ENCODE measurements around the gene ARL9. TPM values are rescaled to one million over a fixed set of nuclear protein-coding genes. Genes with fewer than 3 reads are reported as not detected.

The ARL9 gene
- total and polyA plus RNA-seq, 11 donors: 0.03 to 0.21 TPM; not detected in 9

DNA sequence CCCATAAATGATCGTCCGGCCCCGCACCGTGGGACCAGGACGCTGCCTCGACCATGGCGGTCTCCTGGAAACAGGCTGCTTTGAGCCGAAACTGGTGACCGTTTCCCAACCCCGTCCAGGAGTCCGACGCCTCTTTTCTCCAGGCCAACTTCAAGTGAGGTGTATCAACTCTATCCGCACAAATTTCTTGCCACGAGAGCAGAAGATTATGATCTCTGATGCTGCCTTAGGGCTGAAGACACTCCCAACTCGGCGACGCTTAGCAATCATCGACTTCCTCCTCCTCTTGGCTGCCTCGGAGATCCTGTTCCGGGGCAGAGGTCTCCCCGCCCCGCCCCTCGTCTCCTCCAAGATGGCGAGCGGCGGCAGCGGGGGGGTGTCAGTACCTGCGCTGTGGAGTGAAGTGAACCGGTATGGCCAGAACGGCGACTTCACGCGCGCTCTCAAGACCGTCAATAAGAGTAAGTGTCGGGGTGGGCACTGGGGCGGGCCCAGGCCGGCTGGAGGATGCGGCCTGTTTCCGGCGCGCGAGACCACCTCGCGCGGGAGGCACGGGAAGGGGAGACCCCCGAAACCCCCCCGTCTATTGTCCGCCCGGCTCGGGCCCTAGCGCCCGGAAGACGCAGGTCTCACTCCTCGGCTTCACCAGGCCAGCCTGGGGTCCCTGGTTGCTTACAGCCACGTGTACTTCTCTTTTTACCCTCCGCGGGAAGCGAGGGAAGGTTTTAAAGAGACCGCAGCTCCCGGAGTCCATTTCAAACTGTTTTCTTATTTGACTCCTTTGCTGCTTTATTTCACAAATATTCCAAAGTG is 38.1 kb upstream of the ARL9 start, which contains the start of gene SRP72:
SRP72 (plus strand) TSS at position 334 of the 813 bp plus-strand sequence; CDS start at position 353, 19 bp downstream.
- DNase-seq (peak; percentile 89 to 92 (median 91)), ATAC-seq (peak; percentile 97 to 99 (median 98))
- TF ChIP-seq POLR2A (IDR thresholded peaks at IDR 0.05): peak in 1 of 2 donors; percentile 51
- peak in 1 of 12 donors; percentile 14 for TF ChIP-seq CTCF (IDR thresholded peaks at IDR 0.05)
- intact Hi-C loops (cut with DNase I): loop anchor here in 5 of 10 donors (1.0 to 5.0 kb wide), 4 partner anchors 31 to 45 kb away; partner anchors contain the start of gene PAICS (in 3 of the 5)
- peak within 1 kb of the TSS; percentile 66 to 97 (median 90) for H3K4me3 ChIP-seq
- H3K27ac ChIP-seq: peak within 1 kb of the TSS; percentile 74 to 92 (median 87)
- H3K9me3 ChIP-seq: no peaks in the 10 kb centered on the region
- peaks cover 0 to 38% (median 28%) of the 10 kb centered on the region in 9 donors for H3K36me3 ChIP-seq
- no peaks in the 10 kb centered on the region for H3K27me3 ChIP-seq
- WGBS, 4 donors: 0% methylated on average over 32 to 62 of the region's 62 CpGs
- H3K4me1 ChIP-seq: peaks cover 3 to 54% (median 35%) of the 10 kb centered on the region in 12 donors

GRCh38 chr4:56468097-56468422 is 37.5 kb upstream of the ARL9 start:
- peak overlapping the region; percentile 66 to 97 (median 90) for H3K4me3 ChIP-seq
- ATAC-seq: peak in 3 of 4 donors; percentile 34 to 60 (median 51)
- peaks cover 3 to 54% (median 35%) of the 10 kb centered on the region in 12 donors for H3K4me1 ChIP-seq
- TF ChIP-seq CTCF (IDR thresholded peaks at IDR 0.05) (no peak), POLR2A (IDR thresholded peaks at IDR 0.05) (no peak)
- H3K27ac ChIP-seq: peak overlapping the region in 11 of 12 donors; percentile 79 to 92 (median 87)
- H3K27me3 ChIP-seq: no peaks in the 10 kb centered on the region
- intact Hi-C loops (cut with DNase I): loop anchor here in 2 of 10 donors (5.0 kb wide), 2 partner anchors 41 to 46 kb away; no protein-coding TSS in a partner anchor
- peaks cover 0 to 38% (median 31%) of the 10 kb centered on the region in 9 donors for H3K36me3 ChIP-seq
- WGBS, 4 donors: 1% methylated on average over 10 of the region's 10 CpGs
- H3K9me3 ChIP-seq: no peaks in the 10 kb centered on the region
- DNase-seq: no peak

DNA sequence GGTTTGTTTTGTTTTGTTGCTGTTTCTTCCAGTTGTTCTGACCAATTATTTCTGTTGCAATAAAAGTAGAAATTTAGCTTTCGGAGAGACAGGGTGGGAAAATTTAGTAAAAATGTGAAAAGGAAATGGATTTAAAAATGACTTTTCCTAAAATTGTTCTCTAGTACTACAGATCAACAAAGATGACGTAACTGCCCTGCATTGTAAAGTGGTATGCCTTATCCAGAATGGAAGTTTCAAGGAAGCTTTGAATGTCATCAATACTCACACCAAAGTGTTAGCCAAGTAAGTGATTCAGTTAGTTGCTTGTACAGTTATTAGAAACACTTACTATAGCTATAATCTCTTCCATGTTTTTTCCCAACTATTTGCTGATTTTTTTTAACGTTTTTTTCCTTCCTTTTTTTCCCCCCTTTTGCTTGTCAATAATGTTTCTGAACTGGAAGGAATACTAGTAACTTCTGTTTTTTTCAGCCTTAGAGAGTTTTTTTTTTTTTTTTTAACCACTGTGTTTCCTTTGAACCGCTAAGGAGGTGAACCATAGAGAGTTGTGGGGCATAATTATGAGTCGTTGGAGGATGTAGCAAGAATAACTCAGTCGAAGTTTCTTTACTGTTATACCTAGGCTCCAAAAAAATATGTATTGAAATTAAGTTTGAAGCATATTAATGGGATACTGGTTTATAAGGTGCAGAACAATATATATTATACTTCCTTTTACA is 35.9 kb upstream of the ARL9 start:
- no peaks in the 10 kb centered on the region for H3K27me3 ChIP-seq
- intact Hi-C loops (cut with DNase I): loop anchor here in 2 of 10 donors (5.0 kb wide), 2 partner anchors 42 to 47 kb away; no protein-coding TSS in a partner anchor
- H3K9me3 ChIP-seq: no peaks in the 10 kb centered on the region
- ATAC-seq (no peak), DNase-seq (no peak)
- peaks cover 3 to 44% (median 31%) of the 10 kb centered on the region in 12 donors for H3K4me1 ChIP-seq
- peaks cover 0 to 53% (median 47%) of the 10 kb centered on the region in 9 donors for H3K36me3 ChIP-seq
- peak overlapping the region in 2 of 12 donors; percentile 81 to 82 for H3K4me3 ChIP-seq
- 70 to 78% (median 74%) methylated on average over 6 of the region's 6 CpGs for WGBS, 4 donors
- H3K27ac ChIP-seq: no peak overlapping the region
- no peak for TF ChIP-seq CTCF (IDR thresholded peaks at IDR 0.05)
- TF ChIP-seq POLR2A (IDR thresholded peaks at IDR 0.05): no peak

- intact Hi-C loops (cut with DNase I): no loop called here
- TF ChIP-seq CTCF (IDR thresholded peaks at IDR 0.05): no peak
- TF ChIP-seq POLR2A (IDR thresholded peaks at IDR 0.05): no peak
- Histone ChIP-seq H3K4me3 (no peak overlapping the region), H3K27me3 (no peaks in the 10 kb centered on the region), H3K9me3 (no peaks in the 10 kb centered on the region), H3K27ac (no peak overlapping the region), H3K4me1 (no peaks in the 10 kb centered on the region), H3K36me3 (peaks cover 0 to 100% (median 98%) of the 10 kb centered on the region in 9 donors)
- ATAC-seq: no peak
- DNase-seq: no peak
- WGBS, 4 donors: 87 to 95% (median 88%) methylated on average over 2 of the region's 2 CpGs
These were observed 29.7 kb upstream of the ARL9 start for GRCh38 chr4:56475917-56476316.

Measured in heart left ventricle (tissue), 16 donors.